ENCODE measurements around the gene EMC8. TPM values are rescaled to one million over a fixed set of nuclear protein-coding genes. Genes with fewer than 3 reads are reported as not detected.
"Not testable (repeated sequence)": the region's sequence is repeated elsewhere in the genome, so short reads cannot be mapped to it uniquely, and the experiment has no call there.

Gene EMC8
- total RNA-seq, 3 donors from 2014 or later: 18.1 to 30.8 (median 30.7) TPM

GRCh38 chr16:85820604-85821372 lies 21.4 kb upstream of the EMC8 start:
- Histone ChIP-seq H3K27ac (no peak overlapping the region), H3K4me3 (no peak overlapping the region), H3K4me1 (no peaks in the 10 kb centered on the region), H3K36me3 (no peaks in the 10 kb centered on the region), H3K27me3 (peaks cover 0 to 21% of the 10 kb centered on the region in 2 donors), H3K9me3 (no peaks in the 10 kb centered on the region)
- TF ChIP-seq POLR2A (IDR thresholded peaks at IDR 0.05): no peak
- no peak for TF ChIP-seq POLR2AphosphoS5 (IDR thresholded peaks at IDR 0.05)
- no peak for TF ChIP-seq CTCF (IDR thresholded peaks at IDR 0.05)
- DNase-seq (ENCODE audit: low spot score in 2 of 2): no peak
- intact Hi-C loops (cut with DNase I; ENCODE audit: low total_unique reads): no loop called here

- Histone ChIP-seq H3K36me3 (no peaks in the 10 kb centered on the region), H3K27me3 (peaks cover 0 to 21% of the 10 kb centered on the region in 2 donors), H3K4me1 (no peaks in the 10 kb centered on the region), H3K27ac (no peak overlapping the region), H3K9me3 (no peaks in the 10 kb centered on the region), H3K4me3 (no peak overlapping the region)
- no peak for TF ChIP-seq POLR2A (IDR thresholded peaks at IDR 0.05)
- no peak for TF ChIP-seq CTCF (IDR thresholded peaks at IDR 0.05)
- TF ChIP-seq POLR2AphosphoS5 (IDR thresholded peaks at IDR 0.05): no peak
- intact Hi-C loops (cut with DNase I; ENCODE audit: low total_unique reads): no loop called here
- no peak for DNase-seq (ENCODE audit: low spot score in 2 of 2)
Measured at GRCh38 chr16:85819771-85820170, 20.4 kb upstream of the EMC8 start.

GRCh38 chr16:85819245-85819644 lies 19.9 kb upstream of the EMC8 start:
- peaks cover 0 to 18% of the 10 kb centered on the region in 2 donors for H3K27me3 ChIP-seq
- peak; percentile 48 to 85 for DNase-seq (ENCODE audit: low spot score in 2 of 2)
- H3K36me3 ChIP-seq: no peaks in the 10 kb centered on the region
- H3K4me1 ChIP-seq: no peaks in the 10 kb centered on the region
- TF ChIP-seq CTCF (IDR thresholded peaks at IDR 0.05): peak in 2 of 3 donors; percentile 46 to 70
- TF ChIP-seq POLR2AphosphoS5 (IDR thresholded peaks at IDR 0.05): no peak
- no peak overlapping the region for H3K4me3 ChIP-seq
- intact Hi-C loops (cut with DNase I; ENCODE audit: low total_unique reads): no loop called here
- no peaks in the 10 kb centered on the region for H3K9me3 ChIP-seq
- H3K27ac ChIP-seq: no peak overlapping the region

- peaks cover 0 to 21% of the 10 kb centered on the region in 2 donors for H3K27me3 ChIP-seq
- DNase-seq (ENCODE audit: low spot score in 2 of 2): peak in 1 of 2 donors; percentile 33
- H3K4me3 ChIP-seq; H3K9me3 ChIP-seq; H3K4me1 ChIP-seq; H3K27ac ChIP-seq; H3K36me3 ChIP-seq; intact Hi-C loops (cut with DNase I; ENCODE audit: low total_unique reads): not testable (repeated sequence)
Measured at GRCh38 chr16:85817195-85817594, 17.9 kb upstream of the EMC8 start.

DNA sequence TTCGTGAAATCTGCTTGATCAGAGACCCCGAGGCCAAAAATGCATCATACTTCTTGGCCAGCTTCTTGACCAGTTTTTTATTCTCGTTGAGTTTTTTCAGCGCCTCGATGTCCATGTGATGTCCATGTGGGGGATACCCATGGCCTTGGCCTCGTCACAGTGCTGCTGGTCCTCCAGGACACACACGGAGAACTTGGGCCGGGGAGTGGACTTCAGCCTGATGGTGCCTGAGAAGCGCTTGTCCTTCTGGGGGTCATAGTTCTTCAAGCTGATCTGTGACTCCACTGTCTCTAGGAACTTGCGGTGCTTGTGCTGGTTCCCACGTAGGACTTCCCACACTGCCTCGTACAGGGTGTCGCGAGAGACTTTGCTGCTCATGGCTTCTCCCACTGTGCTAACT lies 16.8 kb upstream of the EMC8 start:
- Histone ChIP-seq H3K27me3 (peaks cover 0 to 20% of the 10 kb centered on the region in 2 donors), H3K4me1 (no peaks in the 10 kb centered on the region), H3K27ac (no peak overlapping the region), H3K36me3 (no peaks in the 10 kb centered on the region), H3K9me3 (no peaks in the 10 kb centered on the region), H3K4me3 (no peak overlapping the region)
- no peak for TF ChIP-seq POLR2AphosphoS5 (IDR thresholded peaks at IDR 0.05)
- no peak for TF ChIP-seq POLR2A (IDR thresholded peaks at IDR 0.05)
- no peak for TF ChIP-seq CTCF (IDR thresholded peaks at IDR 0.05)
- intact Hi-C loops (cut with DNase I; ENCODE audit: low total_unique reads): no loop called here
- DNase-seq (ENCODE audit: low spot score in 2 of 2): no peak

Measured in breast epithelium (tissue), 4 donors.